ENCODE results near the gene DVL2. TPM values are rescaled to one million over a fixed set of nuclear protein-coding genes. Genes with fewer than 3 reads are reported as not detected.

DVL2 gene
- total RNA-seq, 4 donors from 2014 or later, result 35.9 to 182 (median 69.2) TPM

DNA sequence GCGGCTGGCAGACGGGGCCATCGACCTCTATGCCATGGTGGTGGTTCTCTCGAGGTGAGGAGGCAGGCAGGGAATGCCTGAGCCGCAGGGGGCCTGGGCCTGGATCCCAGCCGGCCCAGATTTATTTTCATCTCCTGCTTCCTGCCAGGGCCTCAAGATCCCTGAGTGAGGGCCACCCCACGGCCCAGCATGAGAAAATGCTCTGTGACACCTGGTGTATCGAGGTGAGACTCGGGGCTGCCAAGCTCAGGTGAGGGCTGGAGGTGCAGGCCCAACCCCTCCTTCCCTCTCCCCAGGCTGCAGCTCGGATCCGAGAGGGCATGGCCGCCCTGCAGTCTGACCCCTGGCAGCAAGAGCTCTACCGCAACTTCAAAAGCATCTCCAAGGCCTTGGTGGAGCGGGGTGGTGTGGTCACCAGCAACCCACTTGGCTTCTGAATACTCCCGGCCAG lies 9.6 kb downstream of the DVL2 start:
- no peak for TF ChIP-seq POLR2AphosphoS5 (IDR thresholded peaks at IDR 0.05)
- TF ChIP-seq, protein P1, sequence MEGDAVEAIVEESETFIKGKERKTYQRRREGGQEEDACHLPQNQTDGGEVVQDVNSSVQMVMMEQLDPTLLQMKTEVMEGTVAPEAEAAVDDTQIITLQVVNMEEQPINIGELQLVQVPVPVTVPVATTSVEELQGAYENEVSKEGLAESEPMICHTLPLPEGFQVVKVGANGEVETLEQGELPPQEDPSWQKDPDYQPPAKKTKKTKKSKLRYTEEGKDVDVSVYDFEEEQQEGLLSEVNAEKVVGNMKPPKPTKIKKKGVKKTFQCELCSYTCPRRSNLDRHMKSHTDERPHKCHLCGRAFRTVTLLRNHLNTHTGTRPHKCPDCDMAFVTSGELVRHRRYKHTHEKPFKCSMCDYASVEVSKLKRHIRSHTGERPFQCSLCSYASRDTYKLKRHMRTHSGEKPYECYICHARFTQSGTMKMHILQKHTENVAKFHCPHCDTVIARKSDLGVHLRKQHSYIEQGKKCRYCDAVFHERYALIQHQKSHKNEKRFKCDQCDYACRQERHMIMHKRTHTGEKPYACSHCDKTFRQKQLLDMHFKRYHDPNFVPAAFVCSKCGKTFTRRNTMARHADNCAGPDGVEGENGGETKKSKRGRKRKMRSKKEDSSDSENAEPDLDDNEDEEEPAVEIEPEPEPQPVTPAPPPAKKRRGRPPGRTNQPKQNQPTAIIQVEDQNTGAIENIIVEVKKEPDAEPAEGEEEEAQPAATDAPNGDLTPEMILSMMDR (IDR thresholded peaks at IDR 0.05), result no peak
- no peak for TF ChIP-seq POLR2A (IDR thresholded peaks at IDR 0.05)
- TF ChIP-seq EP300 (IDR thresholded peaks at IDR 0.05; ENCODE audit: low read depth), result no peak
- no peaks in the 10 kb centered on the region for H3K27me3 ChIP-seq
- no peak for DNase-seq
- WGBS, 2 donors (ENCODE audit: low coverage in 1 of 2), result 79% methylated on average over 15 of the region's 15 CpGs; no CpG with 5 or more reads in 1 of the 2 donors
- peaks cover 9 to 17% (median 15%) of the 10 kb centered on the region in 4 donors for H3K4me1 ChIP-seq
- no peak overlapping the region for H3K4me3 ChIP-seq
- in situ Hi-C loops (cut with MboI; ENCODE audit: low pct_ligation_motif_present in 1 of 4, low pct_unique_long_range_greater_than_20kb in 1 of 4, low sequenced_read_pairs in 3 of 4) (loop anchor here in 1 of 4 donors (25.0 kb wide), 1 partner anchor 913 kb away; no protein-coding TSS in a partner anchor), intact Hi-C loops (cut with DNase I; ENCODE audit: low total_unique reads) (no loop called here)
- H3K27ac ChIP-seq, result peak overlapping the region in 1 of 4 donors; percentile 11
- no peaks in the 10 kb centered on the region for H3K9me3 ChIP-seq
- peaks cover 0 to 38% (median 10%) of the 10 kb centered on the region in 4 donors for H3K36me3 ChIP-seq

DNA sequence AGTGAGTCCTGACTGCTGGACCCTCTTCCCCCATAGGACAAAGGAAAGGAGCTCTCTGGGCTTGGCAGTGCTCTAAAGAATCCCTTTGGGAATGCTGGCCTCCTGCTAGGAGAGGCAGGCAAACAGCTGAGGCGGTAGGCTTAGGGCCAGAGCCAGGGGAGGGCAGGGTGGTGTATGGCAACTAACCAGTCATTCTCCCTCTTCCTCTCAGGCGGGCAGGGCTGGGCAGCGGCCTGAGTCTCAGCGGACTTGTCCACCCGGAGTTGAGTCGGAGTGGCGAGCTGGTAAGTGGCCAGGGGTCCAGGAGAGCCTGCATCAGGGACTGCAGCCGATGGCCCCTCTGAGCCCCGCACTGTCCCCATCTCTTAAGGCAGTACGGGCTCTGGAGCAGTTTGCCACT lies 10.2 kb downstream of the DVL2 start:
- H3K36me3 ChIP-seq, result peaks cover 0 to 33% (median 7%) of the 10 kb centered on the region in 4 donors
- in situ Hi-C loops (cut with MboI; ENCODE audit: low pct_ligation_motif_present in 1 of 4, low pct_unique_long_range_greater_than_20kb in 1 of 4, low sequenced_read_pairs in 3 of 4), result no loop called here
- 90% methylated on average over 10 of the region's 10 CpGs; no CpG with 5 or more reads in 1 of the 2 donors for WGBS, 2 donors (ENCODE audit: low coverage in 1 of 2)

DNA sequence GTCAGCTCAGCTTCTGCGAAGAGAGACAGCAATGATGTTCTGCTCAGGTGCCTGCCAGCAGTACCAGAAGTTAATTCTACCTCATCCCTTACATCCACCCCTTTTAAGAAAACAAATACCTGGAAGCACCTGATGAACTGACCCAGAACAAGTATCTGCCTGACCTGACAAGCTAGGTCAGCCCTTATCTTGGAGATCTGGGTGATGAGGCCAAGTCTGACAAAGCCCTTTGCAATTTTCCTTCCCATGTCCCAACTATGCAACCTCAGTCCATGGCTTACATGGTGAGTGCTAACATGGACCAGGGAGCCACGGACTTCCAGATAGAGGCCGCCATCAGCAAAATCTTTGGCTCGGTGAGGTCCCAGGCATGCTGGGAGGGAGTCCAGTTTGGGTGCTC lies 10.9 kb downstream of the DVL2 start:
- peaks cover 0 to 25% (median 4%) of the 10 kb centered on the region in 4 donors for H3K36me3 ChIP-seq
- TF ChIP-seq, protein P1 (IDR thresholded peaks at IDR 0.05), result no peak
- TF ChIP-seq POLR2A (IDR thresholded peaks at IDR 0.05), result no peak
- no peak for TF ChIP-seq POLR2AphosphoS5 (IDR thresholded peaks at IDR 0.05)
- no peak for TF ChIP-seq EP300 (IDR thresholded peaks at IDR 0.05; ENCODE audit: low read depth)
- H3K27ac ChIP-seq, result no peak overlapping the region
- 96% methylated on average over 4 of the region's 4 CpGs; no CpG with 5 or more reads in 1 of the 2 donors for WGBS, 2 donors (ENCODE audit: low coverage in 1 of 2)
- intact Hi-C loops (cut with DNase I; ENCODE audit: low total_unique reads), result no loop called here
- H3K4me1 ChIP-seq, result peaks cover 15 to 29% (median 26%) of the 10 kb centered on the region in 4 donors
- in situ Hi-C loops (cut with MboI; ENCODE audit: low pct_ligation_motif_present in 1 of 4, low pct_unique_long_range_greater_than_20kb in 1 of 4, low sequenced_read_pairs in 3 of 4), result no loop called here
- DNase-seq, result no peak
- no peak overlapping the region for H3K4me3 ChIP-seq
- H3K9me3 ChIP-seq, result no peaks in the 10 kb centered on the region
- no peaks in the 10 kb centered on the region for H3K27me3 ChIP-seq

More for the DNA sequence above, 10.2 kb downstream of the DVL2 start:
- intact Hi-C loops (cut with DNase I; ENCODE audit: low total_unique reads), result no loop called here
- TF ChIP-seq EP300 (IDR thresholded peaks at IDR 0.05; ENCODE audit: low read depth) (no peak), POLR2AphosphoS5 (IDR thresholded peaks at IDR 0.05) (peak in 1 of 3 donors; percentile 6)
- Histone ChIP-seq H3K9me3 (no peaks in the 10 kb centered on the region), H3K4me1 (peaks cover 12 to 21% (median 20%) of the 10 kb centered on the region in 4 donors), H3K27ac (no peak overlapping the region), H3K4me3 (no peak overlapping the region), H3K27me3 (no peaks in the 10 kb centered on the region)
- DNase-seq, result no peak

DNA sequence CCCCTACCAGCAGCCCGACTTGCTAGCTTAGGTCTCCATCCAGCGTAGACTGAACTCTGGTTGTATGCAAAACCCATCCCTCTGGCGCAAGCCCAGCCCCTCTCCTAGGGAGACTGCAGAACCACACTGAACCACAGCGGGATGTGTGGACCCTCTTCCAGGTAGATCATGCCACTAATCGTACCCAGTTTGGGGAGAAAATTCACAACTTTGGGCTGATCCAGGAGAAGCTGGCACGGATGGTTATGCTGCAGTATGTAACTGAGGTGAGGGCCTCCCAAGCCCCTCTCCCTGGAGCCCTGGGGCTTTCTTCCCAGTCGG lies 11.4 kb downstream of the DVL2 start:
- no peaks in the 10 kb centered on the region for H3K9me3 ChIP-seq
- H3K4me1 ChIP-seq, result peaks cover 19 to 33% (median 31%) of the 10 kb centered on the region in 4 donors
- H3K27ac ChIP-seq, result no peak overlapping the region
- in situ Hi-C loops (cut with MboI; ENCODE audit: low pct_ligation_motif_present in 1 of 4, low pct_unique_long_range_greater_than_20kb in 1 of 4, low sequenced_read_pairs in 3 of 4) (no loop called here), intact Hi-C loops (cut with DNase I; ENCODE audit: low total_unique reads) (no loop called here)
- H3K4me3 ChIP-seq, result no peak overlapping the region
- DNase-seq, result no peak
- 68% methylated on average over 7 of the region's 7 CpGs; no CpG with 5 or more reads in 1 of the 2 donors for WGBS, 2 donors (ENCODE audit: low coverage in 1 of 2)
- TF ChIP-seq, protein P1 (IDR thresholded peaks at IDR 0.05), result no peak
- TF ChIP-seq POLR2A (IDR thresholded peaks at IDR 0.05), result no peak
- TF ChIP-seq POLR2AphosphoS5 (IDR thresholded peaks at IDR 0.05), result no peak
- no peak for TF ChIP-seq EP300 (IDR thresholded peaks at IDR 0.05; ENCODE audit: low read depth)
- H3K36me3 ChIP-seq, result peaks cover 0 to 22% (median 4%) of the 10 kb centered on the region in 4 donors
- H3K27me3 ChIP-seq, result no peaks in the 10 kb centered on the region
